ENCODE data around the gene GPALPP1. TPM values are rescaled to one million over a fixed set of nuclear protein-coding genes. Genes with fewer than 3 reads are reported as not detected.

GPALPP1 gene
- total and polyA plus RNA-seq, 3 donors from 2014 or later, result 18.3 to 41.3 (median 33.8) TPM

GRCh38 chr13:45078003-45078402 is 88.7 kb downstream of the GPALPP1 start:
- Histone ChIP-seq H3K27me3 (no peaks in the 10 kb centered on the region), H3K9me3 (no peaks in the 10 kb centered on the region)
- 67 to 70% methylated on average over 1 of the region's 1 CpG for WGBS, 2 donors

More at GRCh38 chr13:45078003-45078402, 88.7 kb downstream of the GPALPP1 start:
- H3K4me3 ChIP-seq, result no peak overlapping the region
- TF ChIP-seq, protein P1, sequence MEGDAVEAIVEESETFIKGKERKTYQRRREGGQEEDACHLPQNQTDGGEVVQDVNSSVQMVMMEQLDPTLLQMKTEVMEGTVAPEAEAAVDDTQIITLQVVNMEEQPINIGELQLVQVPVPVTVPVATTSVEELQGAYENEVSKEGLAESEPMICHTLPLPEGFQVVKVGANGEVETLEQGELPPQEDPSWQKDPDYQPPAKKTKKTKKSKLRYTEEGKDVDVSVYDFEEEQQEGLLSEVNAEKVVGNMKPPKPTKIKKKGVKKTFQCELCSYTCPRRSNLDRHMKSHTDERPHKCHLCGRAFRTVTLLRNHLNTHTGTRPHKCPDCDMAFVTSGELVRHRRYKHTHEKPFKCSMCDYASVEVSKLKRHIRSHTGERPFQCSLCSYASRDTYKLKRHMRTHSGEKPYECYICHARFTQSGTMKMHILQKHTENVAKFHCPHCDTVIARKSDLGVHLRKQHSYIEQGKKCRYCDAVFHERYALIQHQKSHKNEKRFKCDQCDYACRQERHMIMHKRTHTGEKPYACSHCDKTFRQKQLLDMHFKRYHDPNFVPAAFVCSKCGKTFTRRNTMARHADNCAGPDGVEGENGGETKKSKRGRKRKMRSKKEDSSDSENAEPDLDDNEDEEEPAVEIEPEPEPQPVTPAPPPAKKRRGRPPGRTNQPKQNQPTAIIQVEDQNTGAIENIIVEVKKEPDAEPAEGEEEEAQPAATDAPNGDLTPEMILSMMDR (IDR thresholded peaks at IDR 0.05), result no peak
- TF ChIP-seq POLR2A (IDR thresholded peaks at IDR 0.05), result no peak
- DNase-seq, result no peak
- no peak overlapping the region for H3K27ac ChIP-seq
- no peaks in the 10 kb centered on the region for H3K4me1 ChIP-seq
- H3K36me3 ChIP-seq (ENCODE audit: low read depth, missing control alignments), result no peaks in the 10 kb centered on the region
- intact Hi-C loops (cut with DNase I; ENCODE audit: low total_unique reads), result no loop called here

Small RNA genes within 50 kb of the gene (small RNA-seq; reads per million reads assigned to genes)
- 0 to 0.73 reads per million in 2 donors for gene RN7SL49P

Other genes with a start within 250 kb of the GPALPP1 start
- 1 to 10 TPM; 7.6 to 8.3 TPM for gene NUFIP1, start 67 bp upstream of the GPALPP1 start, total RNA-seq
- 7.9 TPM for gene NUFIP1, start 67 bp upstream of the GPALPP1 start, polyA plus RNA-seq (ENCODE audit: insufficient read depth, low read depth, low replicate concordance)
- 10 to 100 TPM; 28.1 to 29.9 TPM for gene GTF2F2, start 131.0 kb downstream of the GPALPP1 start, total RNA-seq
- 19.0 TPM for gene GTF2F2, start 131.0 kb downstream of the GPALPP1 start, polyA plus RNA-seq (ENCODE audit: insufficient read depth, low read depth, low replicate concordance)
- gene KCTD4, start 211.5 kb downstream of the GPALPP1 start, total RNA-seq, result not detected
- gene KCTD4, start 211.5 kb downstream of the GPALPP1 start, polyA plus RNA-seq (ENCODE audit: insufficient read depth, low read depth, low replicate concordance), result not detected

All from testis (tissue), 3 donors.